Measurements from ENCODE around the gene RALGDS. TPM values are rescaled to one million over a fixed set of nuclear protein-coding genes. Genes with fewer than 3 reads are reported as not detected.

The RALGDS gene
- total and polyA plus RNA-seq, 2 of the 13 experiments (the other 11 are each of a cell fraction or from before 2014, with no cell fraction given), result 12.9 to 25.5 TPM

DNA sequence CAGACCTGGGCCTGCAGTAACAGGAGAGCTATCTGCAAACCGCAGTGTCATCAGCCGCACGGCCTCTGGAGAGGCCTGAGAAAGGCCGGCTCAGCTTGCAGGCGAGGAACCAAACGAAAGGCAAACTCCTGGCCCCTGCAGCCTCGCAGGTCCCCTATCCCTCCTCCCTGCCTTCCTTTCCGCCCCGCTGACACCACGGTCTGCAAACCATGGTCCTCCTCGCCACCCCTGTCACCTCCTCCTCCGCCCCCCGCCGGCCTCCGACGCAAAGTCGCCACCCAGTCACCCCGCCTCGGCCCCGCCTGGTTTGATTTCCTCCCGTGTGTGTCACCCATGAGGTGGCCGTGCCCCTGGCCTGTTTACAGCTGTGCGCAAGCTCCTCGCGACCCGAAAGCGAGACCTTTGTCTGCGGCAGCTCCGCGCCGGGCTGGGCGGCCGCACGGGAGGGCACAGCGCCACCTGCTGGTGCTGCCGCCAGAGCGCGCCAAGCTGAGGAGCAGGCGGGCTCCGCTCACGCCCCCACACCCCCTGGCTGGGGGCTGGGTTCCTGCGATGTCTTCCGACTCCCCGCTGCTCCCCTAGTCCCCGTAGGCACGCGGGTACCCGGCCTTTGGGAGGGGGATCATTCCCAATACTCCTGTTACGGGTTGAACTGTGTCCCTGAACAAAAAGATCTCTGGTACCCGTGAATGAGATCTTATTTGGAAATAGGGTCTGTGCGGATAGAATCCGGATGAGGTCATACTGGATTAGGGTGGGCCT, 23.3 kb upstream of the RALGDS start (continued):
- TF ChIP-seq HDAC2 (CRISPR knock-in tag; IDR thresholded peaks at IDR 0.05) (peak; percentile 72), ZNF782 (CRISPR knock-in tag; IDR thresholded peaks at IDR 0.05; ENCODE audit: borderline replicate concordance) (0 out of 2 replicates have a peak, but pooled peaks have one; percentile 54), MATR3 (CRISPR knock-in tag; IDR thresholded peaks at IDR 0.05) (no peak), PPARG (CRISPR knock-in tag; conservative IDR thresholded peaks at IDR 0.05) (no peak), SP1 (IDR thresholded peaks at IDR 0.05) (no peak), SP1 (CRISPR knock-in tag; IDR thresholded peaks at IDR 0.05) (peak; percentile 64; the same call in 1 of the 2 replicates), RXRB (CRISPR knock-in tag; IDR thresholded peaks at IDR 0.05; ENCODE audit: borderline replicate concordance) (peak; percentile 72), NR2F6 (IDR thresholded peaks at IDR 0.05) (peak; percentile 29; the same call in 1 of the 2 replicates), NR2F6 (CRISPR knock-in tag; IDR thresholded peaks at IDR 0.05) (peak; percentile 76; the same call in 1 of the 2 replicates), ASH2L (IDR thresholded peaks at IDR 0.05; ENCODE audit: insufficient read length, low read depth, low read length) (peak; percentile 66), KLF13 (CRISPR knock-in tag; IDR thresholded peaks at IDR 0.05) (peak; percentile 100), ZNF263 (CRISPR knock-in tag; IDR thresholded peaks at IDR 0.05) (peak; percentile 95), CCAR2 (optimal IDR thresholded peaks at IDR 0.05; ENCODE audit: low read depth, low read length) (no peak), ETV6 (CRISPR knock-in tag; conservative IDR thresholded peaks at IDR 0.05) (no peak), NFE2L1 (CRISPR knock-in tag; IDR thresholded peaks at IDR 0.05; ENCODE audit: borderline replicate concordance) (no peak; the same call in 1 of the 2 replicates), GFI1 (CRISPR knock-in tag; IDR thresholded peaks at IDR 0.05; ENCODE audit: borderline replicate concordance) (no peak), ARHGAP35 (CRISPR knock-in tag; IDR thresholded peaks at IDR 0.05; ENCODE audit: borderline replicate concordance) (0 out of 2 replicates have a peak, but pooled peaks have one; percentile 67), ZNF572 (CRISPR knock-in tag; IDR thresholded peaks at IDR 0.05) (peak; percentile 98; the same call in 1 of the 2 replicates), NCOR1 (IDR thresholded peaks at IDR 0.05; ENCODE audit: borderline replicate concordance, low read length) (no peak), BRCA1 (CRISPR knock-in tag; IDR thresholded peaks at IDR 0.05) (peak; percentile 50; the same call in 1 of the 2 replicates), ZNF230 (CRISPR knock-in tag; IDR thresholded peaks at IDR 0.05) (0 out of 2 replicates have a peak, but pooled peaks have one; percentile 37), NFATC3 (CRISPR knock-in tag; IDR thresholded peaks at IDR 0.05) (no peak), GATAD2A (CRISPR knock-in tag; IDR thresholded peaks at IDR 0.05) (peak; percentile 52), DNMT1 (CRISPR knock-in tag; IDR thresholded peaks at IDR 0.05) (0 out of 2 replicates have a peak, but pooled peaks have one; percentile 83)
- TF ChIP-seq, protein P1, sequence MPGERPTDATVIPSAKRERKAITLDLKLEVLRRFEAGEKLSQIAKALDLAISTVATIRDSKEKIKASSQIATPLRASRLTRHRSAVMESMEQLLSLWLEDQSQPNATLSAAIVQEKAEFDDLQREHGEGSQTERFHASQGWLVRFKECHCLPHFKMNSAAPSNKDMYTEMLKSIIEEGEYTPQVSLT (CRISPR knock-in tag; IDR thresholded peaks at IDR 0.05; ENCODE audit: borderline replicate concordance, low read depth), result no peak
- TF ChIP-seq, protein P2, sequence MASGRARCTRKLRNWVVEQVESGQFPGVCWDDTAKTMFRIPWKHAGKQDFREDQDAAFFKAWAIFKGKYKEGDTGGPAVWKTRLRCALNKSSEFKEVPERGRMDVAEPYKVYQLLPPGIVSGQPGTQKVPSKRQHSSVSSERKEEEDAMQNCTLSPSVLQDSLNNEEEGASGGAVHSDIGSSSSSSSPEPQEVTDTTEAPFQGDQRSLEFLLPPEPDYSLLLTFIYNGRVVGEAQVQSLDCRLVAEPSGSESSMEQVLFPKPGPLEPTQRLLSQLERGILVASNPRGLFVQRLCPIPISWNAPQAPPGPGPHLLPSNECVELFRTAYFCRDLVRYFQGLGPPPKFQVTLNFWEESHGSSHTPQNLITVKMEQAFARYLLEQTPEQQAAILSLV (CRISPR knock-in tag; IDR thresholded peaks at IDR 0.05; ENCODE audit: borderline replicate concordance), result peak; percentile 92
- TF ChIP-seq, protein P3, sequence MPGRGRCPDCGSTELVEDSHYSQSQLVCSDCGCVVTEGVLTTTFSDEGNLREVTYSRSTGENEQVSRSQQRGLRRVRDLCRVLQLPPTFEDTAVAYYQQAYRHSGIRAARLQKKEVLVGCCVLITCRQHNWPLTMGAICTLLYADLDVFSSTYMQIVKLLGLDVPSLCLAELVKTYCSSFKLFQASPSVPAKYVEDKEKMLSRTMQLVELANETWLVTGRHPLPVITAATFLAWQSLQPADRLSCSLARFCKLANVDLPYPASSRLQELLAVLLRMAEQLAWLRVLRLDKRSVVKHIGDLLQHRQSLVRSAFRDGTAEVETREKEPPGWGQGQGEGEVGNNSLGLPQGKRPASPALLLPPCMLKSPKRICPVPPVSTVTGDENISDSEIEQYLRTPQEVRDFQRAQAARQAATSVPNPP (CRISPR knock-in tag; IDR thresholded peaks at IDR 0.05), result no peak
- TF ChIP-seq, protein P4, sequence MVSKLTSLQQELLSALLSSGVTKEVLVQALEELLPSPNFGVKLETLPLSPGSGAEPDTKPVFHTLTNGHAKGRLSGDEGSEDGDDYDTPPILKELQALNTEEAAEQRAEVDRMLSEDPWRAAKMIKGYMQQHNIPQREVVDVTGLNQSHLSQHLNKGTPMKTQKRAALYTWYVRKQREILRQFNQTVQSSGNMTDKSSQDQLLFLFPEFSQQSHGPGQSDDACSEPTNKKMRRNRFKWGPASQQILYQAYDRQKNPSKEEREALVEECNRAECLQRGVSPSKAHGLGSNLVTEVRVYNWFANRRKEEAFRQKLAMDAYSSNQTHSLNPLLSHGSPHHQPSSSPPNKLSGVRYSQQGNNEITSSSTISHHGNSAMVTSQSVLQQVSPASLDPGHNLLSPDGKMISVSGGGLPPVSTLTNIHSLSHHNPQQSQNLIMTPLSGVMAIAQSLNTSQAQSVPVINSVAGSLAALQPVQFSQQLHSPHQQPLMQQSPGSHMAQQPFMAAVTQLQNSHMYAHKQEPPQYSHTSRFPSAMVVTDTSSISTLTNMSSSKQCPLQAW (CRISPR knock-in tag; IDR thresholded peaks at IDR 0.05), result peak; percentile 91
